ENCODE data around the gene CCDC74A.
"Not testable (repeated sequence)": the region's sequence is repeated elsewhere in the genome, so short reads cannot be mapped to it uniquely, and the experiment has no call there.

The CCDC74A gene

DNA sequence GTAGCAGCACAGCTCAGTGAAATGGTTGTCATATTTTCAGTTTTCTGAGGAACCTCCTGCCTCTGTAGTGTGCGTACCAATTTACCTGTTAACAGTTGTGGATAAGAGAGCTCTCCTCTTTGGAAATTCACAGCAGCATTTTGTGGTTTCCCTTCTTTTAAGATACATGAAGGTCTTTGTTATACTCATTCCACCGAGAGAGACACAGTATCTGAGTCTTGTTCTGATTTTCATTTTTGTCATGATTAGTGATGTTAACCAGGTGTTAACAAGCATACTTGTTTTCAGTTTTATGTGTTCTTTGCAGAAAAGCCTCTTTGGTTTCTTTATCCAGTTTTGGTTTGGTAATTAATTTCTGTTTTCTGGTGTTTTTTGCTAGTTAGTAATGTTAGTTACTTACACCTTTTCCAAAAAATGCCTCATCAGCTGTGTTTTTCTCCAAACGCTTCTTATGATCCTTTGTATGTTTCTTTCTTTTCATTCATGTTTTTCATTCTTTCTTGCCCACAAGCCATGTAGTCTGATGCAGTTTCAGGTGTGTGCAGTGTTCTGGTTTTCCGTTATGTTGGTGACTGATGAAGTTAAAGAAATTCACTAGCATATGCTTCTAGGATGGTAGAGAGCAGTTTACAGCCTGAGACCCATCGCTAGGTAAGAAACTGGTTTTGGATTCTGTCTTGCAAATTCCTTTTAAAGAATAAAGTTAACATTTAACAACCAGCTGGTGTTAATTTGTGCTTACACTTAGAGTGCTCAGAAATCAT, 30.1 kb downstream of the CCDC74A start:
- H3K27ac ChIP-seq: no peak overlapping the region
- TF ChIP-seq, protein P1, sequence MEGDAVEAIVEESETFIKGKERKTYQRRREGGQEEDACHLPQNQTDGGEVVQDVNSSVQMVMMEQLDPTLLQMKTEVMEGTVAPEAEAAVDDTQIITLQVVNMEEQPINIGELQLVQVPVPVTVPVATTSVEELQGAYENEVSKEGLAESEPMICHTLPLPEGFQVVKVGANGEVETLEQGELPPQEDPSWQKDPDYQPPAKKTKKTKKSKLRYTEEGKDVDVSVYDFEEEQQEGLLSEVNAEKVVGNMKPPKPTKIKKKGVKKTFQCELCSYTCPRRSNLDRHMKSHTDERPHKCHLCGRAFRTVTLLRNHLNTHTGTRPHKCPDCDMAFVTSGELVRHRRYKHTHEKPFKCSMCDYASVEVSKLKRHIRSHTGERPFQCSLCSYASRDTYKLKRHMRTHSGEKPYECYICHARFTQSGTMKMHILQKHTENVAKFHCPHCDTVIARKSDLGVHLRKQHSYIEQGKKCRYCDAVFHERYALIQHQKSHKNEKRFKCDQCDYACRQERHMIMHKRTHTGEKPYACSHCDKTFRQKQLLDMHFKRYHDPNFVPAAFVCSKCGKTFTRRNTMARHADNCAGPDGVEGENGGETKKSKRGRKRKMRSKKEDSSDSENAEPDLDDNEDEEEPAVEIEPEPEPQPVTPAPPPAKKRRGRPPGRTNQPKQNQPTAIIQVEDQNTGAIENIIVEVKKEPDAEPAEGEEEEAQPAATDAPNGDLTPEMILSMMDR (conservative IDR thresholded peaks at IDR 0.05; ENCODE audit: low read depth, low read length): no peak
- H4K20me1 ChIP-seq (ENCODE audit: insufficient read depth): no peaks in the 10 kb centered on the region
- no peaks in the 10 kb centered on the region for H3K27me3 ChIP-seq (ENCODE audit: insufficient read depth, low read depth)
- no peak overlapping the region for H2AFZ ChIP-seq (ENCODE audit: low read depth)
- no peak overlapping the region for H3K4me3 ChIP-seq (IDR thresholded peaks at IDR 0.05; ENCODE audit: insufficient read depth, low read depth, low read length)
- no peaks in the 10 kb centered on the region for H3K36me3 ChIP-seq (ENCODE audit: insufficient read depth)
- H3K79me2 ChIP-seq (ENCODE audit: insufficient read depth, low read depth): no peaks in the 10 kb centered on the region
- peaks cover 3% of the 10 kb centered on the region for H3K4me1 ChIP-seq (ENCODE audit: low read depth, poor library complexity, severe bottlenecking)
- H3K9ac ChIP-seq: no peak overlapping the region
- H3K4me2 ChIP-seq: no peak overlapping the region

GRCh38 chr2:131566371-131566770, 38.7 kb downstream of the CCDC74A start:
- H2AFZ ChIP-seq (ENCODE audit: low read depth): no peak overlapping the region
- no peak overlapping the region for H3K27ac ChIP-seq
- no peaks in the 10 kb centered on the region for H3K79me2 ChIP-seq (ENCODE audit: insufficient read depth, low read depth)
- H3K9ac ChIP-seq: no peak overlapping the region
- H3K4me3 ChIP-seq (IDR thresholded peaks at IDR 0.05; ENCODE audit: insufficient read depth, low read depth, low read length): no peak overlapping the region
- H3K27me3 ChIP-seq (ENCODE audit: insufficient read depth, low read depth): no peaks in the 10 kb centered on the region
- no peaks in the 10 kb centered on the region for H3K36me3 ChIP-seq (ENCODE audit: insufficient read depth)
- H4K20me1 ChIP-seq (ENCODE audit: insufficient read depth): no peaks in the 10 kb centered on the region
- TF ChIP-seq, protein P1 (conservative IDR thresholded peaks at IDR 0.05; ENCODE audit: low read depth, low read length): no peak
- no peak overlapping the region for H3K4me2 ChIP-seq
- no peaks in the 10 kb centered on the region for H3K4me1 ChIP-seq (ENCODE audit: low read depth, poor library complexity, severe bottlenecking)

GRCh38 chr2:131567891-131568290, 40.2 kb downstream of the CCDC74A start:
- Histone ChIP-seq H3K27me3 (ENCODE audit: insufficient read depth, low read depth) (no peaks in the 10 kb centered on the region), H3K4me3 (IDR thresholded peaks at IDR 0.05; ENCODE audit: insufficient read depth, low read depth, low read length) (no peak overlapping the region), H2AFZ (ENCODE audit: low read depth) (no peak overlapping the region), H3K4me1 (ENCODE audit: low read depth, poor library complexity, severe bottlenecking) (no peaks in the 10 kb centered on the region), H3K79me2 (ENCODE audit: insufficient read depth, low read depth) (no peaks in the 10 kb centered on the region), H4K20me1 (ENCODE audit: insufficient read depth) (no peaks in the 10 kb centered on the region), H3K4me2 (no peak overlapping the region), H3K9ac (no peak overlapping the region), H3K27ac (no peak overlapping the region), H3K36me3 (ENCODE audit: insufficient read depth) (no peaks in the 10 kb centered on the region)
- TF ChIP-seq, protein P1 (conservative IDR thresholded peaks at IDR 0.05; ENCODE audit: low read depth, low read length): no peak

DNA sequence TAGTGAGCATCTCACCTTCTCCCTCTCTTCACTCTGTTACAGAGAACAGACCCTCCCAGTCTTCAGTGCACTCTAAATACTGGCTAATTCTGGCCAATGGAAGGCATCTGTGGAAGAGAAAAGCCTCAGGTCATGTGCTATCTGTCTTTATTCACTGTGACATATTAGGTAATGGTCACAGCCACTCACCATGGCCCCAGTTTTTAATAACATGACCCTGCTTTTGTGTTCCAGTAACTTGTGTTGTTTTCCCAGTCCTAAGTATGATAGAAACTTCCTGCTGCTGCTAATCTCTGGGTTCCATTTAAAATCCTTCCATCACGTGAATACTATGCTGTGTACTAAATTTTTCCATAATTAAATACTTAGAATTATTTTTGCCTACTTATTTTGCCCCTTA, 40.7 kb downstream of the CCDC74A start:
- not testable (repeated sequence) for H3K27me3 ChIP-seq (ENCODE audit: insufficient read depth, low read depth); H3K4me1 ChIP-seq (ENCODE audit: low read depth, poor library complexity, severe bottlenecking); H3K36me3 ChIP-seq (ENCODE audit: insufficient read depth); H4K20me1 ChIP-seq (ENCODE audit: insufficient read depth); H3K79me2 ChIP-seq (ENCODE audit: insufficient read depth, low read depth); H3K4me2 ChIP-seq; H3K27ac ChIP-seq; H3K9ac ChIP-seq; H2AFZ ChIP-seq (ENCODE audit: low read depth); H3K4me3 ChIP-seq (IDR thresholded peaks at IDR 0.05; ENCODE audit: insufficient read depth, low read depth, low read length)

- no peaks in the 10 kb centered on the region for H3K79me2 ChIP-seq (ENCODE audit: insufficient read depth, low read depth)
- H3K27me3 ChIP-seq (ENCODE audit: insufficient read depth, low read depth): no peaks in the 10 kb centered on the region
- no peak overlapping the region for H2AFZ ChIP-seq (ENCODE audit: low read depth)
- H4K20me1 ChIP-seq (ENCODE audit: insufficient read depth): no peaks in the 10 kb centered on the region
- H3K27ac ChIP-seq: no peak overlapping the region
- H3K4me2 ChIP-seq: no peak overlapping the region
- TF ChIP-seq, protein P1 (conservative IDR thresholded peaks at IDR 0.05; ENCODE audit: low read depth, low read length): no peak
- no peak overlapping the region for H3K9ac ChIP-seq
- no peaks in the 10 kb centered on the region for H3K36me3 ChIP-seq (ENCODE audit: insufficient read depth)
- H3K4me1 ChIP-seq (ENCODE audit: low read depth, poor library complexity, severe bottlenecking): no peaks in the 10 kb centered on the region
- H3K4me3 ChIP-seq (IDR thresholded peaks at IDR 0.05; ENCODE audit: insufficient read depth, low read depth, low read length): no peak overlapping the region
Observed at GRCh38 chr2:131572175-131572574, 44.5 kb downstream of the CCDC74A start.

All from KMS-11 (cell line).